ENCODE results near the gene MNX1.

MNX1 gene

DNA sequence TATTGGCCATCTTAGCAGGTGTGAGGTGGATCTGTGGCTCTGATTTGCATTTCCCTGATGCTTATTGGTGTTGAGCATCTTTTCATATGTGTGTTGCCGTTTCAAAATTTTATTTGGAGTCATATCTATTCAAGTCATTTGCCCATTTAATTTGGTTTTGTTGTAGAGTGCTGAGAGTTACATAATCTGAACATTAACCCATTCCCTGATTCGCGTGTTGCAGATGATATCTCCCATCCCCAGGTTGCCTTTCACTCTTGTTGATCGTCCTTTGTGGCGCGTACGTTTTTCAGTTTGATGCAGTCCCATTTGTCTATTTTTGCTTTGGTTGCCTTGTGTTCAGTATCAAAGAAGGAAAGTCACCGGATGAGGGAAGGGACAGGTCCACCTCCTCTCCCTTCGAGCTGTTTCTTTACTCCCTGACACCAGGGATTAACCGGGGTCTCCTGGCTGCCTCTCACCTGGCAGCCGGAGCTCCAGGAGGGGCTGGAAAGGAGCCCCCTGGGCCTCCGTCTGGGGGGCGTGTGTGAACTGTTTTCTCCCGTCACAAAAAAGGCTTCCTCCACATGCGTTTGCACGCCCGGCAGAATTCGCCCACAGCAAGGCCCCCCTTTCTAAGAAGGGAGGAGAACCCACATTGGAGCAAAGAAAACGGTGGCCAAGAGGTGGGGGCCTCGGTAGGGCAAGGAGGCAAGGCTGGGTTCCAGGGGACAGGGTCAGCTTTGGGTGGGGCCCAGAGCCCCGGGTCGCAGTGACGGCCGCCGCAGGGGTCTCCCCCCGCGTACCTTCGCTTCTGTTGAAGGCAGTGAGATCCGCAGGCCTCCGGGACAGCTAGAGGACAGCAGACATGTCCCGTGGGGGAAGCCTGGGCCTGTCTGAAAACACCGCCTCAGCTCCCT lies 8.3 kb downstream of the MNX1 start:
- no peak for DNase-seq

DNA sequence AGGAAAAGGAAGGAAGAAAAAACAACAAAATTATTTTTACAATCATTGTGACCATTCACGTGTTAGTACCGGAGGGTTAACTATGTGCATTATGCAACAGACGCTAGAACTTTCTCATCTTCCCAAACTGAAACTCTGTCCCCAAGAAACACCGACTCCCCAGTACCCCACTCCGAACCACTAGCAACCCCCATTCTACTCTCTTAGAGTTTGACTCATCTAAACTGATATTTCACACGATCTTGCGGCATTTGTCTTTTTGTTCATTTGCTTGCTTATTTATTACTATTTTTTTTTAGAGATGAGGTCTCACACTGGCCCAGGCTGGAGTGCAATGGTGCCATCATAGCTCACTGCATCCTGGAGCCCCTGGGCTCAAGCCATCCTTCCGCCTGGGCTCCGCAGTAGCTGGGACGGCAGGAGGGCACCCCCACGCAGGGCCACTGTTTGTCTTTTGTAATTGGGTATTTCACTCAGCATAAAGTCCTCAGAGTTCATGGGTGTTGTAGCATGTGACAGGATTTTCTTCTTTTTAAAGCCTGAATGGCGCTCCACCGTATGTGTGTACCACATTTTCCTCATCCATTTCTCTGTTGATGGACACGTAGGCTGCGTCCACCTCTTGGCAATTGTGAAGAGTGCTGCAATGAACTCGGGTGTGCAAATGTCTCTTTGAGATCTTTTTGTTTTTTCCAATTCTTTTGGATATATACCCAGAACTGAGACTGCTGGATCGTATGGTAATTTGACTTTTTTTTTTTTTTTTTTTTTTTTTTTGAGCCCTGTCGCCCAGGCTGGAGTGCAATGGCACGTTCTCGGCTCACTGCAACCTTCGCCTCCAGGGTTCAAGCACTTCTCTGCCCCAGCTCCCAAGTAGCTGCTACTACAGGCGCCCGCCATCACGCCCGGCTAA lies 9.5 kb downstream of the MNX1 start:
- no peak for DNase-seq

DNA sequence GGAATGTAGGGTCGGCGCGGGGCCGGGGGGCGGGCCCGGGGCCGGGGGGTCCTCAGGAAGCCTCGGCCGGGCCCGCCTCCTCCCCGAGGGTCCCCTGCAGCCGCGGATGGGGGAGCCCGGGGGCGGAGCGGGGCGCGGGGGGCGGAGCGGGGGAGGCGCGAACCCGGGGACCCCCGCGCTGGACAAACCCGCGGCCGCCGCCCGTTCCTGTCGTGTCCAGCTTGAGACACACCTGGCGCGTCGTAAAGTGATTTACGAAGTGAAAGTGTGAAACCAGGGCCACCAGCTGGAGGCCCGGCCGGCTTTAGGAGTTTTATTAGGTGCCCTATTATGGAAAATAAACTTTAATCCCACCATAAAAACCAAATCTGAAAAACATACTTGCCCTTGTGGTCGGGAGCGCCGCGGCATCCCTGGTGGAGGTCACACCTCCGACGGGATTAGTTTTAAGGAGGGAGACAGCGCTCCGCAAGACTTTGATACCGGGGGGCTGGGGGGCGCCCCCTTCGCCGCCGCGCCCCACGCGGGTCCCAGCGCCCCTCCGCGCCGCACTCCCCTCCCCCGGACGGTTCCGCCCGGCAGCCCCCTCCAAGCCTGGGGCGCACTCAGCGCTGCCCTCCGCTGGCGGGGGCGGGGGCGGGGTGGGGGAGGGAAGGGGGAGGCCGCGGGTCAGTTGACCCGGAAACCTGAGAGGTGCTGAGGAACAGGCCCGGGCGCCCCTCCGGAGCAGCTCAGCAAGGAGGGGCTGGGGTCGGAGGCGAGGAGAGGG lies 10.3 kb downstream of the MNX1 start:
- no peak for DNase-seq

DNA sequence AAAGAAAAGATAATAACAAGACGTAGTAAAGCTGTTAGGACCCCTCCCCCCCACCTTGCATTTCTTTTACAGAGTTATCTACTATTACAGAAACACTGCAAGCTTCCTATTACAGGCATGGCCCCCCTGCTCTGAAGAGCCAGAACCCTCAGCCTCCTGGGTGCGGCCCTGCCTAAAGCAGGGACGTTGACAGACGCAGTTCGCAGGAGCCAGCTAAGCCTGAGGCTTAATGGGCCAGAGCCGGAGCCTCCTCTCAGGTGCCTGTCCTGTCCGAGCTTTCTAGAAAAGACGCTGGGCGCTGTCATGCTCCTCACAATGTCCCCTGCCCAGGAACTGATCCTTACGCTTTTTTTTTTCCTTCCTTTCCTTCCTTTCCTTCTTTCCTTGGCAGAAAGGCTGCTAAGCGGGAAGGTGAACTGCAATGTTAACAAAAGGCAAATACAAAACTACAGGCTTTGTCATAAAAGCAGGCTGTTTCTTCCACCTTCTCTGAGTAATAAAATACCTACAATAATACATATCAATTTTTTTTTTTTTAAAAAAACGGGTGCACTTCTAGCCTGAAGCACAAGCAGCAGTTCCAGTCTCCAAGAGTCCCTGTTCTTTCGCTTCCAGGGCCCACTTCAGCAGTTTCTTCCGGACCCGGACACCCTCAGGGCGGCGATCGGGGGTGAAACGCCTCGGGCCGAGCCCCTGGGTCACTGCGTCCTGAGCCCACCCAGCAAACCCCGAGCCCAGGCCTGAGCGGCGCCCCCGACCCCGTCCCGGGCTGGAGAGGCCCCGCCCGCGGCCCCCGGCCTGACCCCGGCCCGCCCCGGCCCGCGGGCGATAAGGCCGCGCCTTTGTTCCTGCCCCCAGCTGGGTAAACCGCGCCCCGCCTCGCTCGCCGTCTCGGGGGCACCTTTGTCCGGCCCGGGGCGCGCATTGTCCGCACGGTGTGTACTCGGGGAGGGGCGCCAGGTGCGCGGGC lies 11.2 kb downstream of the MNX1 start:
- DNase-seq = no peak

DNA sequence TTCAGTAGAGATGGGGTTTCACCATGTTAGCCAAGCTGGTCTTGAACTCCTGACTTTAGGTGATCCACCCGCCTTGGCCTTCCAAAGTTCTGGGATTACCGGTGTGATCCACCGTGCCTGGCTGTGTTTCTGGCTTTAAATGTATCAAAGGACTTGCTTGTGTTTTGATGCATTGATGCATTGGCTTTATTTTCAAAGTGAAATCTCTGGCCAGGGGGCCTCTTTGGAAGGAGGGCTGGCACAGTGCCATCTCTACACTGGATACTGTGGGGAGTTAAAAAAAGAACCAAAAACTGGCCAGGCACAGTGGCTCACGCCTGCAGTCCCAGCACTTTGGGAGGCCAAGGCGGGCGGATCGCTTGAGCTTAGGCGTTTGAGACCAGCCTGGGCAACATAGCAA lies 16.0 kb downstream of the MNX1 start:
- no peak for DNase-seq

DNA sequence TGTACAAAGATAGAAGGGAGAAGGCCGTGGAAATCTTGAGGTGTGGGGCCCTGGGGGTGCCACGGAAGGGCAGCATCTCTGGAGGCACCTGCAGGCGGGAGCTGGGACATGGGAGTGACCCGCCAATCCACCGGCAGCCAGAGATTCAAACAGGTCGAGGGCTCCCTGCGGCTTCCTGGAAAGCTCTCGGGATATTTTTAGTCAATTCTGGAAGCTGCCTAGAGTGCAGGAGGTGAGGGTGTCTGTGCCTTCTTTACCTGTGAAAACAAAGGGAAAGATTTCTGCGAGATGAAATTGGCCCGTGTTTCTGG lies 16.6 kb downstream of the MNX1 start:
- no peak for DNase-seq

DNA sequence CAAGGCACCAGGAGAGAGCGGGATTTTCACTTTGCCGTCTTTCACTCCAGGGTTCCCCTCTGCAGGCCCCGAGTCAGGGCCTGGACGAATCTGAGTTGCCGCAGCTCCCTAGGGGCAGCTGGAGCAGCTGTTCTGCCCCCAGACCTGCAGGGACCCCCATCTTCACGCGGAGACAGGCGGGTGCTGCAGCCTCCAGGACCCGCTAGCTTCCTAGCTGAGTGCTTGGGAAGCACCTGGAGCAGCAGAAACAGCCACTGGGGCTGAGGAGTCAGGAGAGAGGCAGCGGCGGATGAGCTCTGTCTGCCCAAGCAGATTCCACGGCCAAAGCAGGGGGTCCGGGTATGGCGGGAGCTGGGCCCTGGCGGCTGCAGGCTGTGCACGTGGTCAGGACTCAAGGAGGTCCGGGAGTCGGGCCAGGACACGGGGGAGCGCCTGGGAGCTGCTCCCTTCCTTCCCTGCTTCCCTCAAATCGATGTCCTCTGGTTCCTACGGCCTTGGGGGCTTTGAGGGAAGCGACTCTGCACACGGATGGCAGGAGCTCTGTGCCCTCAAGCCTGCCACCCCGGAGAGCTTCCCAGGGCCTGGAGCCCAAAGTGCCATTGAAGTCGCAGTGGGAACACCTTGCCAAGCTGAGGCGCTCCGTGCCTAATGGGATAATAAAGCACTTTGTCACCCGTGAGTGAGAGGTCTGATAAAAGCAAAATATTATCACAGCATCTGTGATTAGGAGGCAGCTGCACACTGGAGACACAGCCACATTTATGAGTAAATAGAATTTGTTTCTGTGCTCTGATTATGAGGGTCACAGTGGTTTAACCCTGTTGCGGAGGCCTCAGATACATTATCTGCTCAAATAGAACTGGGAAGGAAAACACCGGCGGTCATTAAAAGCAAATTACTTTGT lies 17.2 kb downstream of the MNX1 start:
- DNase-seq = no peak

DNA sequence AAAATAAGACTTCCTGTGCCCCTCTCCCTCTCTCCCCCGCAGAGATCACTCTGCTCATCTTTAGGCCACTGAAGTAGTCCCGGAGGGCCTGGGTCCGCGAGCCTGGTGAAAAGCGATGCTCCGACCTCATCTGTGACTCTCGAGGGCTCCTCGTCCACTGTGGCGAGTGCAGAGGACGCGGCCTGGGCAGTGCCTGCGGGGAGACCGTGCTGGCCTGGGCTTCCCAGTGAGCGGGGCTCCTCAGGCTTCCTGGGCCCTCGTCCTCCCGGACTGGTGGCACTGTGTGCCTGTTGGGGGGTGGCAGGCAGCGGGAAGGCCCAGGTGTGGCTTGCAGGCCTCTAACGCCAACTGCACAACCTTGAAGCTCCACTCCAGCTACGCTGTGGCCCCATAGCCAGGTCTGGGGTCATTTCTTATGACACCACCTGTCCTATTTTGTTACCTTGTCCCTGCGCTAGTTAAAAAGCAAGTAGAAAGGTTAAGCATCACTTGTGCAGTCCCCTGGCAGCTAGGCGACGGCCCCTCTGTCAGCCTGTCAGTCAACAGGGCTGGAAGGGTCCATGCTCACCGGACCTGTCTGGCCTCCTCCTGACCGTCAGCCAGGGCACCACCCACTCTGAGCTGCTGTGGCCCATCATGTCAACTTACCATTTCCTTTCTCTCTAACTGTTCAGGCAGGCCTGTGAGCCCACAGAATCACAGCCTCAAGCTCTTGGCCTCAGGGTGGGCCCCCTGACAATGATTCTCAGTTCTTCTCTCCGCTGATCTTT lies 20.5 kb downstream of the MNX1 start:
- no peak for DNase-seq

DNA sequence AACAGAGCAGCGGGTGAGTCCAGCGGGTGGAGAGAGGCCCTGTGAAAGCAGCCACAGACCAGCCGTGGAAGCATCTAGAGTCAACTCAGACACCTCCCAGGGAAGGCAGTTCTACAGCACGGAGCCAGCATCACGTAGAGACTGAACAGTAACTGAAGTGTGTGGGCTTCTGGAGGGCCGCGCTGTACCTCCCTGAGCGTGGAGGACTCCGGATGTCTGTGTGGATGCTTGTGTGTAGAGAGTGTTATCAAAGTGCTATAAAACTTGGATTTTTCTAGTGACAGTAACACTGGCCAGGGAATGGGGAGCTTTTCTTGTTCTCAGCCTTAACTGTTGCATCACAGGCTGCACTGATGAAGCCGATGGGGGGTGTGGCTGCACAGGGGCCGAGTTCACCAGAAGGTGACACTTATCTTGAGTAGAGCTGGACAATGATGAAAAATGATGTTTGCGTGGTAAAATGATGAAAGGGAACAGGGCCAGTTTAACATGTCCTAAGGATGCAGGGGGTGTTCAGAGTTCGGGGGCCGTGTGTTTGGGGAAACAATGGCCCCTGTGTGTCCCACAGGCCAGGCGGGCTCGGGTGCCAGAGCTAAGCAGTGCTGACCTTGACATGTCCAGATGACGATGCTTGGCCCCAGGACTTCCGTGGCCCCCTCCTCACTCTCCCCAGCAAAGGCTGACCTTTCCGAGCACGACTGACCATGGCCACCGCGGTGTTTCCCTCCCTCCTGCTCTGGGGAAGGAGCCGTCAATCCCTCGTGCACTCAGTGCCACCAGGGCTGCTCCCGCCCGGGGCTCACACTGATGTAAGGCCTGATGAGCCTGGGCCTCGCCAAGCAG lies 21.9 kb downstream of the MNX1 start:
- DNase-seq = no peak

DNA sequence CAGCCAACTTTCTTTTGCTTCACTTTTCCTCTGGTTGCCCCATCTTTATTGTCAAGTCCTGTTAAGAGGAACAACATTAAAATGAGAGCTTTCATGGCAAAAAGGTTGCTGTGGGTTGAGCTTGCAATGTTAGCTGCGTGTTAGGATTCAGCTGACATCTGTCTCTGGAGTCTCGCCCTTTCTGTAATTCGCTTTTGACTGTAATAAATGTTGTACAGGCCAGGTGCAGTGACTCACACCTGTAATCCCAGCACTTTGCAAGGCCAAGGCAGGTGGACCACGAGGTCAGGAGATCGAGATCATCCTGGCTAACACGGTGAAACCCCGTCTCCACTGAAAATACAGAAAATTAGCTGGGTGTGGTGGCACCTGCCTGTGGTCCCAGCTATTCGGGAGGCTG lies 24.1 kb downstream of the MNX1 start:
- no peak for DNase-seq

DNA sequence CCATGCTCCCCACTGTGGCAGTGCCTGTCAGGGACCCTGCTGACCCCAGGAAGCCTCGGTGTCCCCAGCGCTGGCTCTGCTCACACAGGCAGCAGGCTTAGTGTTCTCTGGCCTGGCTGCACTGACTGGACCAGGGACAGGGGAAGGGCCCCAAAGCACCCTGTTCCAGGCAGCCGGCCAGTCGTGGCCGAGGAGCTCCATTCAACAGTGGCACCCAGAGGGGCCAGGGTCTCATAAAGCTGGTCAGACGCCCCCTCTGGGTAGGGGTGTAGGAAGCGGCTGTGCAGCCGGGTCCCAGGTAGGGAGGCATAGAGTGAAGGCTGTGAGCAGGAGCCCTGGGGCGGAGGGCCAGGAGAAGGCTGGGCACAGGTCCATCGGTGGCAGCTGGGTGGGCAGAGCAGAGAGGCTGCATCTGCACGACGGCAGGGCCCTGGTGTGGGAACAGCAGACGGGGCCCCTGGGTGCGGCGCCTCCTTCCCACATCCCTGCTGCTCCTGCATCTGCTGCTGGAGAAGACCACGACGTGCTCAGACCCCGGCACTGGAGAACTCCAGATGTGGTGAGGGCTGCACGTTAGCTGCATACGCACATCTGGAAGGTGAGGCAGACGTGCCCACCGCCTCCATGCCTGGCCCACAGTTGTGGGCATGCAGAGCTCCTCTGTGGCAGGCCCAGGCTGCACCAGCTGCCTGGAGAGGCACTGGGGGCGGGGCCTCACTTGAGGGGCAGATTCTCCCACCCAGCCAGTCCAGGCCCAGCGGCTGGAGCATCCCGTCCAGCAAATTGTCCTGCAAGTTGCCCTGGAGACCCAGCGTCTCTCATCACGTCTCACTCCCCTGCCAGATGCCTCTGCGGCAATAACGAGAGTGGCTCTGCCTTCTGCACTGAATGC lies 25.1 kb downstream of the MNX1 start:
- no peak for DNase-seq

DNA sequence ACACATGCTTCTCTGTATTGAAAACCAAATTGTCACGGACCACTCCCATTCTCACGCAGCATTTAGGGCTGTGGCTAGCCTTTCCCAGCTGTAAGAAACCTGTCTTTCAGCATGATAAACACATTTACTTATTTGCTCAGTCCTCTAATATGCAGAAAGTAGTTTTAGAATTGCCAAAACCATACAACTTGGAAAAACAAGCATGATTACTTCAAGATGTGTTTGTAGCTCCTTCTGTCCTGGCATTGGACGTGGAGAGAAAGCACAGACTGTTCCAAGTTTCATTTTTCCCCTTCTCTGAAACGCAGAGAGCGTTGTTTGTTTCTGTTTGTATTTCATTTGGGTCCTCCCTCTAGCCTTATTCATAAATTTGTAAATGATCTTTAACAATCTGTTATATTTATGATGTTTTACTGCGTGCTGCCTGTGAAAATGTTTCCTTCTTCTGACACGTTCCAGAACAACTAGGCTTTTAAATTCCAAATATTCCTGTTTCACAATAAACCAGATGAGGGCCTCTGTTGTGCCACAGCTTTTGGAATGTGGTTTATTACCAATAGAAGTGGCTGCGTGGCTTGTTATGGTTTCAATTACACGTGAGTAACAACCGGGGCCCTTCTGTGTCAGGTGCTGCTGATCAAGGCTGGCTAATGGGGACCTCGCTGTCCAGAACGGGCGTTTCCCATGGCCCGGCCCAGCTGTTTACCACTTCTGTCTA lies 26.1 kb downstream of the MNX1 start:
- DNase-seq = no peak

DNA sequence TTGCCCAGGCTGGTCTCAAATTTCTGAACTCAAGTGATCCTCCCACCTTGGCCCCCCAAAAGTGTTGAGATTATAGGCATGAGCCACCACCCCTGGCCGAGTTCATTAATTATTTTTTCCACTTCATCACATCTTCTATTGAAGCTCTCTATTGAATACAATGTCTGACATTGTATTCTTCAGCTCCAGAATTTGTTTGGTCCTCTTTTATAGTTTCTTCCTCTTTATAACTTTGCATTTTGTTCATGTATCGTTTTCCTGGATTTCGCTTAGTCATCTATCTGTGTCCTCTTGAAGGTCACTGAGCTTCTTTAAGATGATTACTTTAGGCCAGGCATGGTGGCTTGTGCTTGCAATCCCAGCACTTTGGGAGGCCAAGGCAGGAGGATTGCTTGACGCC lies 30.8 kb downstream of the MNX1 start:
- DNase-seq = no peak

DNA sequence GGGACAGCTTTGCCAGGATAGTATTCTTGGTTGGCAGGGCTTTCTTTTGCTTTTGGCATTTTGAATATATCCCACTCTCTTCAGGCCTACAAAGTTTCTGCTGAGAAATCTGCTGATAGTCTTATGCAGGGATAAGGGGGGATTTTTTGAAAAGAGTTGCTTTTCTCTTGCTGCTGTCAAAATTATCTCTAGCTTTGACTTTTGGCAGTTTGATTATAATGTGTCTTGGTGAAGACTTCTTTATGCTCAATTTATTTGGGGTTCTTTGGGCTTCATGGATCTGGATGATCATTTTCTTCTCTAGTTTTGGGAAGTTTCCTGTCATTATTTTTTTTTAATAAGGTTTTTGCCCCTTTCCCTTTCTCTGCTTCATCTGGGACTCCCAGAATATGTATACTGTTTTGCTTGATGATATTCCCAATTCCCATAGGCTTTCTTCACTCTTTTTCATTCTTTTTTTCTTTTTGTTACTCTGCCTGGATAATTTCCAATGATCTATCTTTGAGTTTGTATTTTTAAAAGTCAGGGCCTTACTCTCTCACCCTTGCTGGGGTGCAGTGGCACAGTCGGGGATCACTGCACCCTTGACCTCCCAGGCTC lies 31.4 kb downstream of the MNX1 start:
- no peak for DNase-seq

DNA sequence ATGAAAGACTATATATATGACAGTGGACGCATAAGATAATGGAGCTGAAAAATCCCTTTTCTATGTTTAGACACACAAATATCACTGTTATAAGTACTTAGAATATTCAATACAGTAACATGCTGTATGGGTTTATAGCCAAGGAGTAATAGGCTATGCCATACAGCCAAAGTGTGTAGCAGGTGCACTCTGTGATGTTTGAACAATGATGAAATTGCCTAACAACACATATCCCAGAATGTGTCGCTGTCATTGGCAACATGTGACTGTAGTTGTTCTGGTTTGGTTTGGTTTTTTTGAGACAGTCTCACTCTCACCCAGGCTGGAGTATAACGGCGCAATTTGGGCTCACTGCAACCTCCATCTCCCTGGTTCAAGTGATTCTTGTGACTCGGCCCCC lies 34.8 kb downstream of the MNX1 start:
- no peak for DNase-seq

DNA sequence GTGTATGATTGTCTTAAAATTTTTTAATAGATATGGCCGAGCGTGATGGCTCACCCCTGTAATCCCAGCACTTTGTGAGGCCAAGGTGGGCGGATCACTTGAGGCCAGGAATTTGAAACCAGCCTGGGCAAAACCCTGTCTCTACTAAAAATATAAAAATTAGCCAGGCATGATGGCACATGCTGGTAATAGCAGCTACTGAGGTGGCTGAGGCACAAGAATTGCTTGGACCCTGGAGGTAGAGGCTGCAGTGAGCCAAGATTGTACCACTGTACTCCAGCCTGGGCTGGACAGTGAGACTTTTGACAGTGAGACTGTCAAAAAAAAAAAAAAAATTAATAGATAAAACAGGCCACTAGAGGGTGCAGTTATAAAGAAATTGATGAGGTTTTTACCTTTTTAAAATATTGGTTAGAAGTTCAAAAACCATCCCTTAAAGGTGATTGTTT lies 40.5 kb downstream of the MNX1 start:
- DNase-seq = no peak

DNA sequence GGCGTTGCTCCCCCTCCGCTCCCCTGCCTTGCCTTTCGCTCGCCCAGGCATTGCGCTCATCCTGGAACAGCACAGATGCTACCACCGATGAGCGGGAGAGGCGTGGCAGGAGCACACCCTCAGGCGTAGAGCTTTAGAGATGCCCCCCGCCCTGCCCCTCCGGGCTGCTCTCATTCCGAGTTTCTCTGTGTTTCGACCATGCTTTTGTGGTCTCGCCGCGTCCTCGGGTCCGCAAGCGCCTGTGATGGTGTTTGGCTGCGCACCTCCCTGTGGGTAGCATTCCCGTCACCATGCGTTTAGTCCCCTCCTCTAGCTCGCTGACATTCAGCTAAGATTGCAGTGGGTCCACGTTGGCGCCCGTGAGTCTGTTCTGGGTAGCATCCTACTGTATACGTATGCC lies 42.3 kb downstream of the MNX1 start:
- no peak for DNase-seq

Measured in CD4-positive, alpha-beta T cell treated with Interleukin-6 for 4 hours (primary cell).